Aorta (tissue), 5 donors: ENCODE measurements around the gene CLASP2. TPM values are rescaled to one million over a fixed set of nuclear protein-coding genes. Genes with fewer than 3 reads are reported as not detected.
"Not testable (repeated sequence)": the region's sequence is repeated elsewhere in the genome, so short reads cannot be mapped to it uniquely, and the experiment has no call there.

Experiments used
- ATAC-seq: fragments of 200-7000 bp; cut with Tn5 transposase; one replicate; pipeline ENCODE4 v1.9.1; 2022; ENCODE audit warnings: moderate library complexity; ENCODE audit not compliant: low FRiP score
- DNase-seq, 2 donors: peaks; one replicate each; pipeline ENCODE4 v3.0.0-alpha.2; 2020
- H3K27ac ChIP-seq, 2 donors: one replicate each; pipeline ENCODE4 v1.5.1; 2013; ENCODE audit warnings: low read length in 2 of 2, mild to moderate bottlenecking in 2 of 2, moderate library complexity in 2 of 2, control low read depth in 1 of 2, inconsistent platforms in 1 of 2, low read depth in 1 of 2
- H3K27me3 ChIP-seq, 2 donors: one replicate each; pipeline ENCODE4 v1.6.1; 2013; ENCODE audit warnings: control low read depth in 1 of 2, low read length in 1 of 2, mild to moderate bottlenecking in 1 of 2, moderate library complexity in 1 of 2; ENCODE audit not compliant: insufficient read depth in 2 of 2, control insufficient read depth in 1 of 2
- H3K36me3 ChIP-seq, 2 donors: one replicate each; pipeline ENCODE4 v1.6.1; 2013; ENCODE audit warnings: control low read depth in 1 of 2, low read length in 1 of 2, mild to moderate bottlenecking in 1 of 2; ENCODE audit not compliant: insufficient read depth in 2 of 2, control insufficient read depth in 1 of 2
- H3K4me1 ChIP-seq, 2 donors: one replicate each; pipeline ENCODE4 v1.6.1; 2013; ENCODE audit warnings: low read length in 2 of 2, control low read depth in 1 of 2, mild to moderate bottlenecking in 1 of 2, moderate library complexity in 1 of 2; ENCODE audit not compliant: insufficient read depth in 2 of 2, control insufficient read depth in 1 of 2
- H3K4me3 ChIP-seq, 2 donors: one replicate each; pipeline ENCODE4 v1.5.1; 2013; ENCODE audit warnings: low read length in 2 of 2, control low read depth in 1 of 2, mild to moderate bottlenecking in 1 of 2
- H3K9me3 ChIP-seq: one replicate; pipeline ENCODE4 v1.6.1; 2013; ENCODE audit warnings: mild to moderate bottlenecking, low read length; ENCODE audit not compliant: control insufficient read depth
- WGBS, 2 donors: extraction: QIAGEN DNeasy Blood & Tissue Kit; methylation state at CpG; one replicate each; pipeline ENCODE4 v1.1.7; 2013; 5-methylcytosine and 5-hydroxymethylcytosine counted together
- intact Hi-C, 2 donors: fragments of 100-400 bp; cut with DNase I; formaldehyde crosslinking; loops; one replicate each; pipeline versions ENCODE4 v1.14.2 to v1.15.0; 2022
- polyA plus RNA-seq, 2 donors: library from polyadenylated mRNA; stranded (reverse); fragments of 200-250 nt; gene quantifications; one replicate each; pipeline ENCODE4 v1.2.3, GENCODE V29; 2013
- total RNA-seq, 2 donors: library from RNA; stranded (reverse); fragmentation: NEBNext Ultra II Directional; extraction: Animal tissue kit (Norgen Biotek cat#: 25700); gene quantifications; one replicate each; pipeline ENCODE4 v1.2.1, GENCODE V29; 2021
- donor health status: healthy with polysubstance abuse.
- donor health status: Bipolar disorder and iron deficiency.
- donor health status: DM: no; HTN: no; CAD: no.
- donor health status: DM: no; HTN: no; CAD: no.
- donor health status: DM: yes; HTN: yes; CAD: no.

Gene CLASP2
- total and polyA plus RNA-seq, 4 donors: 11.9 to 168 (median 62.4) TPM

DNA sequence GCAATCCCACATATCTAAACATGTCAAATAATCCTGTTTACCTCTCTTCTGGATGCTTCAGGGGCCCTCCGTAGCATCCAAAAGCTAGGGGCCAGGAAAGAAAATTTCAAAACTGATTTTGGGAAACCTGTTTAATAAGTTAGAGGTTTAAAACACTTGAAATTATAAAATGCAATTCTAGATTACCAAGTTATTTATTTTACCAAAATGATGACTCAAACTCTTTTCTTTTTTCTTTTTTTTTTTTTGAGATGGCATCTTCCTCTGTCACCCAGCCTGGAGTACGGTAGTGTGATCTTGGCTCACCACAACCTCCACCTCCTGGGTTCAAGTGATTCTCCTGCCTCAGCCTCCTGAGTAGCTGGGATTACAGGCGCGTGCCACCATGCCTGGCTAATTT, 258.5 kb downstream of the CLASP2 start:
- H3K27ac ChIP-seq, H3K4me3 ChIP-seq, H3K4me1 ChIP-seq, H3K27me3 ChIP-seq, intact Hi-C loops, H3K9me3 ChIP-seq, ATAC-seq, H3K36me3 ChIP-seq, DNase-seq: not testable (repeated sequence)
- WGBS, 2 donors: 95 to 96% methylated on average over 4 of the region's 4 CpGs

DNA sequence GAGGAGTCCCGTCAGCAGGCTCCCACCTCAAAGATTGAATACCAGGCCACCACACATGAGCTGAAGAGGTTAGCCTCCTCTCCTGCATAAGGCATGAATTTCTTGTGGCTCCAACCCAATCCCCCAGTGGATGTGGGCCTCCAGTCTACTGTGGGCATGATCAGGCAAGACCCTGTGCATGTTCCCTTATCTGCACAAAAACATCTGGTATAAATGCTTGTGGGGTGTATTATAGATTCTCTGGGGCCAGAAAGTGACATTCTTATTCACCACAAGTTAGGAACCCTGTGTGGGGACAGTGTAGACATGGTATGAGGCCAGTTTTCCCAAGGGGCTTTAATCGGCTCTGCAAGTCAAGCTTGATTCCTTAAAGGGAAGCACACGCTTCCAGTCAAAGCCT, 259.6 kb downstream of the CLASP2 start:
- H3K27ac ChIP-seq: no peak overlapping the region
- intact Hi-C loops: no loop called here
- DNase-seq: no peak
- 78 to 95% methylated on average over 3 of the region's 3 CpGs for WGBS, 2 donors
- H3K4me3 ChIP-seq: no peak overlapping the region
- H3K9me3 ChIP-seq: peaks cover 2% of the 10 kb centered on the region
- no peaks in the 10 kb centered on the region for H3K27me3 ChIP-seq
- no peak for ATAC-seq
- H3K4me1 ChIP-seq: no peaks in the 10 kb centered on the region
- H3K36me3 ChIP-seq: no peaks in the 10 kb centered on the region

DNA sequence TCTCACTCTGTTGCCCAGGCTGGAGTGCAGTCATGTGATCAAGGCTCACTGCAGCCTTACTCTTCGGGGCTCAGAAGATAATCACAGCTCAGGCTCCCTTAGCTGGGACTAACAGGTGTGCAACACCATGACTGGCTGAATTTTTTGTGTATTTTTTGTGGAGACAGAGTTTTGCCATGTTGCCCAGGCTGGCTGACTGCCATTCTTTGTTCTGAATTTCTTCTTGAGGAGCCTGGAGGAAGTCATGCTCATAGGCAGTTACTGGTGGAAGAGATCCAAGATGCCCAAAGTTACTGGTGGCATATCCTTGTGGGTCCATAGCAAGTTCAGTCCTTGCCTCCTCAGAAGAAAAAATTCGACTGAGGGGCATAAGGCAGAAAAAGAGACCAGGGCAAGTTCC, 261.3 kb downstream of the CLASP2 start:
- intact Hi-C loops: no loop called here
- WGBS, 2 donors: 78 to 80% methylated on average over 2 of the region's 2 CpGs
- H3K27ac ChIP-seq: no peak overlapping the region

DNA sequence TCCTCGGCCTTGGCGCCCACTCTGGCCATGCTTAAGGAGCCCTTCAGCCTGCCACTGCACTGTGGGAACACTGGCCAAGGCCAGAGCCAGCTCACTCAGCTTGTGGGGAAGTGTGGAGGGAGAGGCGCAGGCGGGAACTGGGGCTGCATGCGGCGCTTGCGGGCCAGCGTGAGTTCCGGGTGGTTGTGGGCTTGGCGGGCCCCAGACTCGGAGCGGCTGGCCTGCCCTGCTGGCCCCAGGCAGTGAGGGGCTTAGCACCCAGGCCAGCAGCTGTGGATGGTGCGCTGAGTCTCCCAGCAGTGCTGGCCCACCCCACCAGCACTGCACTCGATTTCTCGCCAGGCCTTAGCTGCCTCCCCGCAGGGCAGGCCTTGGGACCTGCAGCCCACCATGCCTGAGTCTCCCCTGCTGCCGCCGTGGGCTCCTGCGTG, 264.7 kb downstream of the CLASP2 start:
- 97 to 98% methylated on average over 19 of the region's 19 CpGs for WGBS, 2 donors
- Histone ChIP-seq H3K36me3 (no peaks in the 10 kb centered on the region), H3K9me3 (no peaks in the 10 kb centered on the region), H3K27ac (no peak overlapping the region), H3K4me3 (no peak overlapping the region), H3K27me3 (no peaks in the 10 kb centered on the region), H3K4me1 (no peaks in the 10 kb centered on the region)
- intact Hi-C loops: no loop called here
- ATAC-seq (no peak), DNase-seq (no peak)

More for the DNA sequence above, 261.3 kb downstream of the CLASP2 start:
- Histone ChIP-seq H3K4me3 (no peak overlapping the region), H3K27me3 (no peaks in the 10 kb centered on the region), H3K9me3 (peaks cover 2% of the 10 kb centered on the region), H3K36me3 (no peaks in the 10 kb centered on the region), H3K4me1 (no peaks in the 10 kb centered on the region)
- ATAC-seq (no peak), DNase-seq (no peak)

DNA sequence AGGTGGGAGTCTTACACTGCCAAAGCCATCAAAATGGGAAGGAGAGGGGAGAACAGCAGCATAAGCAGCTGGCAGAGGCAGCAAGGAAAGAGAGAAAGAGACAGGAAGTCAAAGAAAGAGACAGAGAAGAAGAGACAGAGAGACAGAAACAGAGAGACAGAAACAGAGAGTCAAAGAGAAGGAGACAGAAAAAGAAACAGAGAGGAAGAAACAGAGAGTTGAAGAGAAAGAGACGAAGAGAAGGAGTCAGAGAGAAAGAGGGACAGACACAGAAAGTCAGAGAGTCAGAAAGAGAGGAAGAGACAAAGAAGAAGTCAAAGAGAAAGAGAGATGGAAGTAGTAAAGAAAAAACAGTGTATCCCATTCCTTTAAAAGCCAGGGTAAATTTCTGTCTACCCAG, 266.1 kb downstream of the CLASP2 start:
- ATAC-seq, H3K27me3 ChIP-seq, H3K36me3 ChIP-seq, H3K27ac ChIP-seq, H3K4me1 ChIP-seq, DNase-seq, H3K9me3 ChIP-seq, H3K4me3 ChIP-seq, intact Hi-C loops: not testable (repeated sequence)
- 86 to 91% methylated on average over 1 of the region's 1 CpG for WGBS, 2 donors

DNA sequence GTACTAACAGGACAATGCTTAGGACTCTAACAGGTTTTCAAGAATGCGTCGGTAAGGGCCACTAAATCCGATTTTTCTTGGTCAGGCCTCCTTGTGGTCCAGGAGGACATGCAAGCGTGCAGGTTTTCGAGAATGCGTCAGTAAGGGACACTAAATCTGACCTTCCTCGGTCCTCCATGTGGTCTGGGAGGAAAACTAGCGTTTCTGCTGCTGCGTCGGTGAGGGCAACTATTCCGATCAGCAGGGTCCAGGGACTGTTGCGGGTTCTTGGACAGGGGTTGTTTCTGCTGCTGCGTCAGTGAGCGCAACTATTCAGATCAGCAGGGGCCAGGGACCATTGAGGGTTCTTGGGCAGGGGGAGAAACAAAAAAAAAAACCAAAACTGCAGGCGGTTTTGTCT, 270.1 kb downstream of the CLASP2 start:
- WGBS, 2 donors: 96% methylated on average over 15 of the region's 15 CpGs
- Histone ChIP-seq H3K36me3 (no peaks in the 10 kb centered on the region), H3K27me3 (no peaks in the 10 kb centered on the region)

DNA sequence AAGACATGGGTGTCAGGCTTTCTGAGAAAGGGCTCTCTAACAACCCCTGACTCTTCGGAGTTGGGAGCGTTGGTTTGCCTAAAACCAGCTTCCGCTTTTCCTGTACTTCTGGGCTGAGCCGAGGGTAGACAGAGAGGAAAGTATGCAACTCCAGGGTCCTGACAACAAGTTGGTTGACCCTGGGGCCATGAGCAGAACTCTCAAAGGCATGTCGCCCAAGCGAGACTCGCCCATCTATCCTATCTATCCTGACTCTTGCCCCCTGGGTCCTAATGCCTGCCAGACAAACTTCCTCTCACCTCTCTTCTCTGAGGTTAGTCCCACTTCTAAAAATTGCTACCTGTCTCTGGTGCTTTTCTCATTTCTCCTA, 270.8 kb downstream of the CLASP2 start:
- H3K9me3 ChIP-seq, intact Hi-C loops, H3K36me3 ChIP-seq, ATAC-seq, H3K4me1 ChIP-seq, H3K4me3 ChIP-seq, DNase-seq, H3K27ac ChIP-seq, H3K27me3 ChIP-seq: not testable (repeated sequence)
- WGBS, 2 donors: 84 to 91% methylated on average over 7 of the region's 7 CpGs

More for the DNA sequence above, 270.1 kb downstream of the CLASP2 start:
- ATAC-seq (no peak), DNase-seq (no peak)
- H3K4me1 ChIP-seq: no peaks in the 10 kb centered on the region
- no peak overlapping the region for H3K27ac ChIP-seq
- H3K9me3 ChIP-seq: no peaks in the 10 kb centered on the region
- H3K4me3 ChIP-seq: no peak overlapping the region
- intact Hi-C loops: no loop called here

Other genes with a start within 250 kb of the CLASP2 start
- gene PDCD6IP, start 80.4 kb upstream of the CLASP2 start, total RNA-seq: 100 to 1,000 TPM; 232 to 245 TPM
- gene PDCD6IP, start 80.4 kb upstream of the CLASP2 start, polyA plus RNA-seq: 10 to 100 TPM; 41.7 to 54.0 TPM